ENCODE data around the gene BLVRB.
"Not testable (repeated sequence)": the region's sequence is repeated elsewhere in the genome, so short reads cannot be mapped to it uniquely, and the experiment has no call there.

- not testable (repeated sequence) for TF ChIP-seq BMI1 (IDR thresholded peaks at IDR 0.05; ENCODE audit: low read length); IRF1 (CRISPR knock-in tag; IDR thresholded peaks at IDR 0.05; ENCODE audit: borderline replicate concordance); PBX2 (CRISPR knock-in tag; IDR thresholded peaks at IDR 0.05; ENCODE audit: low read depth); PBX2 (tag; conservative IDR thresholded peaks at IDR 0.05; ENCODE audit: low read depth); ZNF217 (CRISPR knock-in tag; IDR thresholded peaks at IDR 0.05); ZBTB7A (IDR thresholded peaks at IDR 0.05; ENCODE audit: borderline replicate concordance, control insufficient read depth, low read depth, low read length); ZNF609 (CRISPR knock-in tag; IDR thresholded peaks at IDR 0.05; ENCODE audit: borderline replicate concordance); CEBPG (CRISPR knock-in tag; IDR thresholded peaks at IDR 0.05); CEBPG (tag; conservative IDR thresholded peaks at IDR 0.05 in 1 of 2, IDR thresholded peaks at IDR 0.05 in 1 of 2); EZH2 (IDR thresholded peaks at IDR 0.05; ENCODE audit: borderline replicate concordance, low read depth, low read length); ARID2 (IDR thresholded peaks at IDR 0.05); BRD4 (IDR thresholded peaks at IDR 0.05); ZNF280A (IDR thresholded peaks at IDR 0.05; ENCODE audit: low read depth, partially characterized antibody)
- TF ChIP-seq, protein P1, sequence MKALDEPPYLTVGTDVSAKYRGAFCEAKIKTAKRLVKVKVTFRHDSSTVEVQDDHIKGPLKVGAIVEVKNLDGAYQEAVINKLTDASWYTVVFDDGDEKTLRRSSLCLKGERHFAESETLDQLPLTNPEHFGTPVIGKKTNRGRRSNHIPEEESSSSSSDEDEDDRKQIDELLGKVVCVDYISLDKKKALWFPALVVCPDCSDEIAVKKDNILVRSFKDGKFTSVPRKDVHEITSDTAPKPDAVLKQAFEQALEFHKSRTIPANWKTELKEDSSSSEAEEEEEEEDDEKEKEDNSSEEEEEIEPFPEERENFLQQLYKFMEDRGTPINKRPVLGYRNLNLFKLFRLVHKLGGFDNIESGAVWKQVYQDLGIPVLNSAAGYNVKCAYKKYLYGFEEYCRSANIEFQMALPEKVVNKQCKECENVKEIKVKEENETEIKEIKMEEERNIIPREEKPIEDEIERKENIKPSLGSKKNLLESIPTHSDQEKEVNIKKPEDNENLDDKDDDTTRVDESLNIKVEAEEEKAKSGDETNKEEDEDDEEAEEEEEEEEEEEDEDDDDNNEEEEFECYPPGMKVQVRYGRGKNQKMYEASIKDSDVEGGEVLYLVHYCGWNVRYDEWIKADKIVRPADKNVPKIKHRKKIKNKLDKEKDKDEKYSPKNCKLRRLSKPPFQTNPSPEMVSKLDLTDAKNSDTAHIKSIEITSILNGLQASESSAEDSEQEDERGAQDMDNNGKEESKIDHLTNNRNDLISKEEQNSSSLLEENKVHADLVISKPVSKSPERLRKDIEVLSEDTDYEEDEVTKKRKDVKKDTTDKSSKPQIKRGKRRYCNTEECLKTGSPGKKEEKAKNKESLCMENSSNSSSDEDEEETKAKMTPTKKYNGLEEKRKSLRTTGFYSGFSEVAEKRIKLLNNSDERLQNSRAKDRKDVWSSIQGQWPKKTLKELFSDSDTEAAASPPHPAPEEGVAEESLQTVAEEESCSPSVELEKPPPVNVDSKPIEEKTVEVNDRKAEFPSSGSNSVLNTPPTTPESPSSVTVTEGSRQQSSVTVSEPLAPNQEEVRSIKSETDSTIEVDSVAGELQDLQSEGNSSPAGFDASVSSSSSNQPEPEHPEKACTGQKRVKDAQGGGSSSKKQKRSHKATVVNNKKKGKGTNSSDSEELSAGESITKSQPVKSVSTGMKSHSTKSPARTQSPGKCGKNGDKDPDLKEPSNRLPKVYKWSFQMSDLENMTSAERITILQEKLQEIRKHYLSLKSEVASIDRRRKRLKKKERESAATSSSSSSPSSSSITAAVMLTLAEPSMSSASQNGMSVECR (CRISPR knock-in tag; IDR thresholded peaks at IDR 0.05): not testable (repeated sequence)
- TF ChIP-seq, protein P2, sequence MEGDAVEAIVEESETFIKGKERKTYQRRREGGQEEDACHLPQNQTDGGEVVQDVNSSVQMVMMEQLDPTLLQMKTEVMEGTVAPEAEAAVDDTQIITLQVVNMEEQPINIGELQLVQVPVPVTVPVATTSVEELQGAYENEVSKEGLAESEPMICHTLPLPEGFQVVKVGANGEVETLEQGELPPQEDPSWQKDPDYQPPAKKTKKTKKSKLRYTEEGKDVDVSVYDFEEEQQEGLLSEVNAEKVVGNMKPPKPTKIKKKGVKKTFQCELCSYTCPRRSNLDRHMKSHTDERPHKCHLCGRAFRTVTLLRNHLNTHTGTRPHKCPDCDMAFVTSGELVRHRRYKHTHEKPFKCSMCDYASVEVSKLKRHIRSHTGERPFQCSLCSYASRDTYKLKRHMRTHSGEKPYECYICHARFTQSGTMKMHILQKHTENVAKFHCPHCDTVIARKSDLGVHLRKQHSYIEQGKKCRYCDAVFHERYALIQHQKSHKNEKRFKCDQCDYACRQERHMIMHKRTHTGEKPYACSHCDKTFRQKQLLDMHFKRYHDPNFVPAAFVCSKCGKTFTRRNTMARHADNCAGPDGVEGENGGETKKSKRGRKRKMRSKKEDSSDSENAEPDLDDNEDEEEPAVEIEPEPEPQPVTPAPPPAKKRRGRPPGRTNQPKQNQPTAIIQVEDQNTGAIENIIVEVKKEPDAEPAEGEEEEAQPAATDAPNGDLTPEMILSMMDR (IDR thresholded peaks at IDR 0.05 in 2 of 3, conservative IDR thresholded peaks at IDR 0.05 in 1 of 3; ENCODE audit: insufficient read depth in 2 of 3, low read depth in 1 of 3, low read length in 3 of 3): not testable (repeated sequence)
These were observed 11.6 kb downstream of the BLVRB start for GRCh38 chr19:40453943-40454342.

Data from K562 (cell line).